Measurements from ENCODE around the gene PUS3.
"Not testable (repeated sequence)": the region's sequence is repeated elsewhere in the genome, so short reads cannot be mapped to it uniquely, and the experiment has no call there.

The PUS3 gene

DNA sequence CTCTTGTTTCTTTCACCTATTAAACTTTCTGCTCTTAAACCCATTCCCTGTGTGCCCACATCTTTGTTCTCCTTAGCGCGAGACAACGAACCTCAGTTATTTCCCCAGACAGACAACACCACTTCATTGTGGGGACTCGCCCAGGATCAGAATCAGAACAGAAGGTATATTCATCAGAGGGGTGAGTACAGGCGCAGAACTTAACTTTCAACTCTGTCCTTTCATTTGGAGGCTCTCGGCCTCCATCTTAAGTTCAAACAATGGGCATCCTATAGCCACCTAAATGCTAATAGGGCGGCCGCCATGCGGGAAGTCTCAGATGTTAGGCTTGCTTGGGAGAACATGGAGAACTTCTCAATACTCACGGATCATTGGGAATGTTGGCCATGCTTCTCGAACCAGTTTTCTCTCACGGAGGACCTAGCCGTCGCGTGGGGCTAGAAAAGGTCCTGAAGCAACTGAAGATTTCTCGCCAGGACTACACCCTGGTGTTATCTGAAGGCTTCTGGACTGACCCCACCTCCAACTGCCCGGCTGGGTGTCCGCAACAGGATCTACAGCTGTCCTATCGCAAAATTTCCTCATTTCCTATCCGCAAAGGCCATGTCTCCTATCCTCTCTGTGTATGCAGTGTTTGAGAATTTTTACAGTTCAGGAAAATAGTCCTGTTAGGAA lies 29.0 kb downstream of the PUS3 start:
- Mint-ChIP-seq H3K9me3 (no peaks in the 10 kb centered on the region), H3K4me1 (ENCODE audit: low read depth) (no peaks in the 10 kb centered on the region), H3K27me3 (peaks cover 4% of the 10 kb centered on the region), H3K27ac (no peak overlapping the region), H3K4me3 (no peak overlapping the region), H3K36me3 (ENCODE audit: low read depth) (no peaks in the 10 kb centered on the region)

- H3K4me3 Mint-ChIP-seq = no peak overlapping the region
- no peaks in the 10 kb centered on the region for H3K36me3 Mint-ChIP-seq (ENCODE audit: low read depth)
- H3K4me1 Mint-ChIP-seq (ENCODE audit: low read depth) = no peaks in the 10 kb centered on the region
- no peaks in the 10 kb centered on the region for H3K9me3 Mint-ChIP-seq
- H3K27ac Mint-ChIP-seq = no peak overlapping the region
- H3K27me3 Mint-ChIP-seq = peaks cover 4% of the 10 kb centered on the region
Measured at GRCh38 chr11:125872138-125872491, 30.9 kb downstream of the PUS3 start.

- Mint-ChIP-seq H3K27ac (no peak overlapping the region), H3K36me3 (ENCODE audit: low read depth) (no peaks in the 10 kb centered on the region), H3K9me3 (no peaks in the 10 kb centered on the region), H3K4me3 (no peak overlapping the region), H3K4me1 (ENCODE audit: low read depth) (no peaks in the 10 kb centered on the region), H3K27me3 (peaks cover 4% of the 10 kb centered on the region)
Measured at GRCh38 chr11:125871391-125872137, 31.4 kb downstream of the PUS3 start.

DNA sequence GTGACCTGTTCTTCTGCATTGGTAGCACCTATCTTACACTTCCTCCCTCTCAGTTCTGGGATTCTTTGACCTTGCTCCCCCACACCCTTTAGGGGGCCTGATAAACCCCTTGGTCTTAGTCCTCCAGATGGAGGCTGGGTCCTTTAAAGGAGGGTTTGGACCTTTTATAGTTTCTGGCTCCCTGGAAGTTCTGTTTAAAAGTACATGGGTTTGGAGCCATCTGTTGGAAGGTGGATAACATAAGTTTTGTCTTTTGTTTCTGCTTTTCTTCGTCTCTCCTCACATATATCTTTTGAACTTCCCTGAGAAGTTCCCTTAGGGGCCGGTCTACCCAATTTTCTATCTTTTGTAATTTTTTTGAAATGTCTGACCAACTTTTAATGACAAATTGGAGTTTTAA lies 33.5 kb downstream of the PUS3 start:
- no peaks in the 10 kb centered on the region for H3K9me3 Mint-ChIP-seq
- H3K27ac Mint-ChIP-seq = no peak overlapping the region
- H3K27me3 Mint-ChIP-seq = peaks cover 4% of the 10 kb centered on the region
- no peaks in the 10 kb centered on the region for H3K36me3 Mint-ChIP-seq (ENCODE audit: low read depth)
- no peak overlapping the region for H3K4me3 Mint-ChIP-seq
- H3K4me1 Mint-ChIP-seq (ENCODE audit: low read depth) = no peaks in the 10 kb centered on the region

- H3K4me3 Mint-ChIP-seq; H3K27me3 Mint-ChIP-seq; H3K27ac Mint-ChIP-seq; H3K9me3 Mint-ChIP-seq; H3K36me3 Mint-ChIP-seq (ENCODE audit: low read depth); H3K4me1 Mint-ChIP-seq (ENCODE audit: low read depth): not testable (repeated sequence)
Measured at GRCh38 chr11:125865354-125865753, 37.7 kb downstream of the PUS3 start.

DNA sequence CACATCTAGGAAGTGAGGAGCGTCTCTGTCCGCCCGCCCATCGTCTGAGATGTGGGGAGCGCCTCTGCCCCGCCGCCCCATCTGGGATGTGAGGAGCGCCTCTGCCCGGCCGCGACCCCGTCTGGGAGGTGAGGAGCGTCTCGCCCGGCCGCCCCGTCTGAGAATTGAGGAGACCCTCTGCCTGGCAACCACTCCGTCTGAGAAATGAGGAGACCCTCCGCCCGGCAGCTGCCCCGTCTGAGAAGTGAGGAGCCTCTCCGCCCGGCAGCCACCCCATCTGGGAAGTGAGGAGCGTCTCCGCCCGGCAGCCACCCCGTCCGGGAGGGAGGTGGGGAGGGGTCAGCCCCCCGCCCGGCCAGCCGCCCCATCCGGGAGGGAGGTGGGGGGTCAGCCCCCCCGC lies 40.2 kb downstream of the PUS3 start:
- not testable (repeated sequence) for H3K9me3 Mint-ChIP-seq; H3K36me3 Mint-ChIP-seq (ENCODE audit: low read depth); H3K27me3 Mint-ChIP-seq; H3K27ac Mint-ChIP-seq; H3K4me1 Mint-ChIP-seq (ENCODE audit: low read depth); H3K4me3 Mint-ChIP-seq

GRCh38 chr11:125857670-125858069 lies 45.3 kb downstream of the PUS3 start:
- not testable (repeated sequence) for H3K27ac Mint-ChIP-seq; H3K4me1 Mint-ChIP-seq (ENCODE audit: low read depth); H3K4me3 Mint-ChIP-seq; H3K36me3 Mint-ChIP-seq (ENCODE audit: low read depth); H3K9me3 Mint-ChIP-seq
- peaks cover 21% of the 10 kb centered on the region for H3K27me3 Mint-ChIP-seq

GRCh38 chr11:125846188-125846587 lies 56.8 kb downstream of the PUS3 start:
- Mint-ChIP-seq H3K27ac (no peak overlapping the region), H3K27me3 (peaks cover 16% of the 10 kb centered on the region), H3K36me3 (ENCODE audit: low read depth) (peaks cover 11% of the 10 kb centered on the region), H3K4me3 (no peak overlapping the region), H3K4me1 (ENCODE audit: low read depth) (no peaks in the 10 kb centered on the region), H3K9me3 (peaks cover 29% of the 10 kb centered on the region)
